Body of pancreas (tissue), 4 donors: ENCODE measurements around the gene BRD3.

ENCODE experiments used
- CTCF ChIP-seq, 7 experiments: fragments of 450-650 bp in 4 of 7; fragments of 200-600 bp in 3 of 7; sonication (generic) in 3 of 7; IDR thresholded peaks; one replicate each; pipeline ENCODE4 v1.5.1; 2016 to 2019; ENCODE audit warnings: antibody characterized with exemption in 7 of 7
- POLR2A ChIP-seq, 3 donors: fragments of 450-650 bp; IDR thresholded peaks; one replicate each; pipeline ENCODE4 v1.6.1; 2016; ENCODE audit warnings: antibody characterized with exemption in 3 of 3, mild to moderate bottlenecking in 2 of 3

- TF ChIP-seq POLR2A (IDR thresholded peaks at IDR 0.05) (no peak), CTCF (IDR thresholded peaks at IDR 0.05) (no peak)
Observed at GRCh38 chr9:134048582-134048968, 19.3 kb downstream of the BRD3 start.
